ENCODE results near the gene GTPBP2. TPM values are rescaled to one million over a fixed set of nuclear protein-coding genes. Genes with fewer than 3 reads are reported as not detected.

GTPBP2 gene
- total RNA-seq, 1 experiment from 2014 or later = 72.2 TPM

- Histone ChIP-seq H3T11ph (ENCODE audit: low read length) (no peak overlapping the region), H4K91ac (ENCODE audit: insufficient read length, low read depth, low read length) (no peak overlapping the region), H3K9me3 (ENCODE audit: control insufficient read depth, low read depth, low read length) (no peaks in the 10 kb centered on the region), H3K27ac (ENCODE audit: insufficient read length, low read depth, low read length) (no peak overlapping the region), H3K14ac (ENCODE audit: insufficient read depth, low read length) (no peak overlapping the region), H3K4ac (ENCODE audit: low read depth, low read length) (no peak overlapping the region), H4K8ac (replicated peaks; ENCODE audit: insufficient read length, low read depth, low read length) (no peak overlapping the region), H3K4me1 (ENCODE audit: insufficient read depth, low read length) (peaks cover 4% of the 10 kb centered on the region), H3K4me2 (ENCODE audit: insufficient read depth, insufficient read length, low read length) (no peak overlapping the region), H2AFZ (ENCODE audit: low read length) (no peak overlapping the region), H3K79me1 (ENCODE audit: insufficient read depth, low read depth, low read length, poor library complexity, severe bottlenecking) (no peaks in the 10 kb centered on the region), H2BK5ac (ENCODE audit: insufficient read length, low read length) (no peak overlapping the region), H4K5ac (ENCODE audit: insufficient read length, low read depth, low read length) (no peak overlapping the region), H2BK12ac (ENCODE audit: insufficient read length, low read depth, low read length) (no peak overlapping the region), H2BK120ac (ENCODE audit: low read depth, low read length, poor library complexity, severe bottlenecking) (no peak overlapping the region), H3K23ac (ENCODE audit: insufficient read length, low read depth, low read length) (no peak overlapping the region), H3K23me2 (ENCODE audit: insufficient read length, low read depth, low read length, poor library complexity, severe bottlenecking) (no peaks in the 10 kb centered on the region), H3K79me2 (ENCODE audit: insufficient read depth, low read length) (no peaks in the 10 kb centered on the region), H2AK5ac (ENCODE audit: insufficient read length, low read length) (no peak overlapping the region), H4K20me1 (ENCODE audit: control insufficient read depth, insufficient read depth, insufficient read length) (no peaks in the 10 kb centered on the region), H3K56ac (ENCODE audit: insufficient read length, low read depth, low read length) (no peak overlapping the region), H3K9ac (ENCODE audit: extremely low read depth, insufficient read length, low read length) (no peak overlapping the region), H3K18ac (ENCODE audit: insufficient read length, low read depth, low read length) (no peak overlapping the region), H3K27me3 (ENCODE audit: insufficient read depth, low read length) (no peaks in the 10 kb centered on the region), H2BK20ac (ENCODE audit: low read depth, low read length, poor library complexity, severe bottlenecking) (no peak overlapping the region), H2BK15ac (ENCODE audit: low read depth, low read length) (no peak overlapping the region)
- H3K36me3 Mint-ChIP-seq (ENCODE audit: insufficient read depth in 1 of 3, low read depth in 3 of 3) = peaks cover 21 to 47% (median 44%) of the 10 kb centered on the region in 3 experiments
- no peak for TF ChIP-seq CTCF (conservative IDR thresholded peaks at IDR 0.05)
- WGBS (ENCODE audit: extremely low coverage, insufficient read length, low lambda C conversion rate) = no CpG with 5 or more reads among the region's 6 CpGs
- no peak overlapping the region for H3K4me3 Mint-ChIP-seq
- H3K27ac Mint-ChIP-seq = peak overlapping the region in 2 of 3 experiments; percentile 79 to 81; a peak in 3 of 7 replicates
- H3K27me3 Mint-ChIP-seq (ENCODE audit: low read depth) = peaks cover 13% of the 10 kb centered on the region
- H3K9me3 Mint-ChIP-seq = no peaks in the 10 kb centered on the region; a peak in 2 of 5 replicates
- H3K4me1 Mint-ChIP-seq = peaks cover 32 to 39% of the 10 kb centered on the region in 2 experiments
- DNase-seq = peak; percentile 53
Measured at GRCh38 chr6:43669922-43670622, 41.0 kb upstream of the GTPBP2 start.
